HepG2 (cell line): ENCODE measurements around the gene PYGB. TPM values are rescaled to one million over a fixed set of nuclear protein-coding genes. Genes with fewer than 3 reads are reported as not detected.
A peak's percentile ranks its signal among the peaks of the same experiment; 100 is the strongest.

Experiments
- AHR ChIP-seq: IDR thresholded peaks from 2 replicates; pipeline ENCODE4 v1.6.1; 2018; ENCODE audit warnings: missing genetic modification reagents, missing compliant biosample characterization
- ETV6 ChIP-seq: sonication (generic); formaldehyde crosslinking; conservative IDR thresholded peaks from 2 replicates; pipeline ENCODE4 v1.4.0; 2020; ENCODE audit warnings: missing genetic modification reagents
- FUBP1 ChIP-seq: sonication (generic); formaldehyde crosslinking; IDR thresholded peaks from 2 replicates; pipeline ENCODE4 v1.5.1; 2020; ENCODE audit warnings: missing genetic modification reagents, mild to moderate bottlenecking, borderline replicate concordance
- HES4 ChIP-seq: sonication (generic); formaldehyde crosslinking; IDR thresholded peaks from 2 replicates; pipeline ENCODE4 v1.9.0; 2021; ENCODE audit warnings: mild to moderate bottlenecking, missing genetic modification reagents, borderline replicate concordance
- KDM5B ChIP-seq: sonication (generic); formaldehyde crosslinking; IDR thresholded peaks from 2 replicates; pipeline ENCODE4 v1.4.0; 2020; ENCODE audit warnings: missing genetic modification reagents, mild to moderate bottlenecking, borderline replicate concordance
- NFKBIZ ChIP-seq: IDR thresholded peaks from 2 replicates; pipeline ENCODE4 v1.6.1; 2018; ENCODE audit warnings: missing genetic modification reagents, missing compliant biosample characterization
- PLRG1 ChIP-seq: fragments of 450-650 bp; conservative IDR thresholded peaks from 2 replicates; pipeline ENCODE4 v1.6.1; 2016
- TCF12 ChIP-seq, 2 experiments: fragments of 450-650 bp in 1 of 2; sonication (generic) in 1 of 2; formaldehyde crosslinking in 1 of 2; IDR thresholded peaks; 2 replicates each; pipeline versions ENCODE4 v1.6.1 to v1.8.0; 2017 to 2022; ENCODE audit warnings: antibody characterized with exemption in 1 of 2, mild to moderate bottlenecking in 1 of 2, missing genetic modification reagents in 1 of 2, moderate library complexity in 1 of 2
- ZBED4 ChIP-seq: sonication (generic); formaldehyde crosslinking; IDR thresholded peaks from 2 replicates; pipeline ENCODE4 v1.4.0; 2020; ENCODE audit warnings: missing genetic modification reagents, borderline replicate concordance
- ZBTB1 ChIP-seq: sonication (generic); formaldehyde crosslinking; IDR thresholded peaks from 2 replicates; pipeline ENCODE4 v1.4.0; 2020; ENCODE audit warnings: missing genetic modification reagents, borderline replicate concordance
- ZC3H13 ChIP-seq: sonication (generic); formaldehyde crosslinking; IDR thresholded peaks from 2 replicates; pipeline ENCODE4 v1.8.1; 2023; ENCODE audit warnings: mild to moderate bottlenecking, missing genetic modification reagents, moderate library complexity
- ZNF430 ChIP-seq: sonication (generic); formaldehyde crosslinking; IDR thresholded peaks from 2 replicates; pipeline ENCODE4 v1.9.0; 2021; ENCODE audit warnings: mild to moderate bottlenecking, missing genetic modification reagents
- ZNF530 ChIP-seq: sonication (generic); formaldehyde crosslinking; IDR thresholded peaks from 2 replicates; pipeline ENCODE4 v1.5.0; 2020; ENCODE audit warnings: low read depth, mild to moderate bottlenecking, missing genetic modification reagents
- ZNF547 ChIP-seq: sonication (generic); formaldehyde crosslinking; IDR thresholded peaks from 2 replicates; pipeline ENCODE4 v1.5.1; 2020; ENCODE audit warnings: mild to moderate bottlenecking, missing genetic modification reagents
- ZNF615 ChIP-seq: sonication (generic); formaldehyde crosslinking; IDR thresholded peaks from 2 replicates; pipeline ENCODE4 v1.5.0; 2020; ENCODE audit warnings: mild to moderate bottlenecking, missing genetic modification reagents, borderline replicate concordance
- ZNF790 ChIP-seq: sonication (generic); formaldehyde crosslinking; IDR thresholded peaks from 2 replicates; pipeline ENCODE4 v1.8.0; 2022; ENCODE audit warnings: missing genetic modification reagents, mild to moderate bottlenecking, borderline replicate concordance
- ZNF83 ChIP-seq: sonication (generic); formaldehyde crosslinking; IDR thresholded peaks from 2 replicates; pipeline ENCODE4 v1.4.0; 2020; ENCODE audit warnings: missing genetic modification reagents, mild to moderate bottlenecking, borderline replicate concordance
- ZSCAN21 ChIP-seq: sonication (generic); formaldehyde crosslinking; IDR thresholded peaks from 2 replicates; pipeline ENCODE4 v1.8.0; 2022; ENCODE audit warnings: mild to moderate bottlenecking, missing genetic modification reagents, moderate library complexity, borderline replicate concordance
- polyA plus RNA-seq, 8 experiments: library from polyadenylated mRNA; depleted of rRNA in 3 of 8; stranded (reverse) in 7 of 8; unstranded in 1 of 8; fragments of >200 nt; fragmentation: Illumina TruSeq in 4 of 8; extraction: Trizol in 4 of 8; gene quantifications; 2 replicates each; pipeline versions ENCODE4 v1.2.1 to v1.2.3, GENCODE V29; 2011 to 2016; ENCODE audit warnings: low read depth in 4 of 8, missing spikeins in 1 of 8, mixed read lengths in 1 of 8; ENCODE audit not compliant: insufficient read depth in 1 of 8
- total RNA-seq, 5 experiments: library from RNA; depleted of rRNA; stranded (reverse); fragments of >200 nt; fragmentation: Illumina TruSeq; extraction: Trizol; gene quantifications; 2 replicates each; pipeline ENCODE4 v1.2.3, GENCODE V29; 2016; ENCODE audit warnings: low read depth in 1 of 5
- TF ChIP-seq, protein P1 (sequence below): sonication (generic); formaldehyde crosslinking; IDR thresholded peaks from 2 replicates; pipeline ENCODE4 v1.4.0; 2020; ENCODE audit warnings: missing genetic modification reagents, borderline replicate concordance

Gene PYGB
- total and polyA plus RNA-seq, 2 of the 13 experiments (the other 11 are each of a cell fraction or from before 2014, with no cell fraction given), result 24.2 to 86.3 TPM

DNA sequence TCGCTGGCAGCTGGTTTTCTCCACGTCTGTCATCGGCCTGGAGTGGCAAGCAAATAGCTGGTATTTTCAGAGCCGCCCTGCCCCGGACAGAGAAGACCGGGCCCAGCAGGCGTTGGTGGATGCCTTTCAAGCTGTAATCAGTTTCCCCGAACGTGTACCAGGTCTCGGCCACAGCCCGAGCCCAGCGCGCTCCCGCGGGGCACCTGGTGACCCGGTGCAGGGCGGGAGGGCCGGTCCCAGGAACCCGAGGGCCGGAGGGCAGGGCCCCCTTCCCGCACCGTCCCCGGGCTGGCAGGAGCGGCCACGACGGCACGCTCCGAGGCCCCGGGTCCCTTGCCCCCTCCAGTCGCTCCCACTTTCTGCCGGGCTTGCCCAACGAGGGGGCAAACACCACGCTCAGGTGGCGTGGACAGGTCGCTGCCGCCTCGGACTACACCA is 348 bp upstream of the PYGB start (continued):
- TF ChIP-seq ZNF430 (CRISPR knock-in tag) (peak; percentile 96), AHR (CRISPR knock-in tag) (no peak; the same call in 1 of the 2 replicates), HES4 (CRISPR knock-in tag) (0 out of 2 replicates have a peak, but pooled peaks have one; percentile 43), ZNF530 (CRISPR knock-in tag) (0 out of 2 replicates have a peak, but pooled peaks have one; percentile 36), ZBTB1 (CRISPR knock-in tag) (no peak), ZBED4 (peak; percentile 69), NFKBIZ (CRISPR knock-in tag) (0 out of 2 replicates have a peak, but pooled peaks have one; percentile 2), ZNF547 (peak; percentile 77), ZNF83 (CRISPR knock-in tag) (no peak), ETV6 (CRISPR knock-in tag) (0 out of 2 replicates have a peak, but pooled peaks have one; percentile 19), FUBP1 (CRISPR knock-in tag) (no peak; the same call in 1 of the 2 replicates), TCF12 (IDR thresholded peaks at IDR 0.05) (no peak), TCF12 (CRISPR knock-in tag; IDR thresholded peaks at IDR 0.05) (peak; percentile 15; the same call in 1 of the 2 replicates), KDM5B (CRISPR knock-in tag) (peak; percentile 96; the same call in 1 of the 2 replicates), ZSCAN21 (CRISPR knock-in tag) (peak; percentile 13; the same call in 1 of the 2 replicates), PLRG1 (no peak), ZNF790 (CRISPR knock-in tag) (no peak; the same call in 1 of the 2 replicates), ZNF615 (CRISPR knock-in tag) (0 out of 2 replicates have a peak, but pooled peaks have one; percentile 35), ZC3H13 (CRISPR knock-in tag) (no peak; the same call in 1 of the 2 replicates)
- TF ChIP-seq, protein P1, sequence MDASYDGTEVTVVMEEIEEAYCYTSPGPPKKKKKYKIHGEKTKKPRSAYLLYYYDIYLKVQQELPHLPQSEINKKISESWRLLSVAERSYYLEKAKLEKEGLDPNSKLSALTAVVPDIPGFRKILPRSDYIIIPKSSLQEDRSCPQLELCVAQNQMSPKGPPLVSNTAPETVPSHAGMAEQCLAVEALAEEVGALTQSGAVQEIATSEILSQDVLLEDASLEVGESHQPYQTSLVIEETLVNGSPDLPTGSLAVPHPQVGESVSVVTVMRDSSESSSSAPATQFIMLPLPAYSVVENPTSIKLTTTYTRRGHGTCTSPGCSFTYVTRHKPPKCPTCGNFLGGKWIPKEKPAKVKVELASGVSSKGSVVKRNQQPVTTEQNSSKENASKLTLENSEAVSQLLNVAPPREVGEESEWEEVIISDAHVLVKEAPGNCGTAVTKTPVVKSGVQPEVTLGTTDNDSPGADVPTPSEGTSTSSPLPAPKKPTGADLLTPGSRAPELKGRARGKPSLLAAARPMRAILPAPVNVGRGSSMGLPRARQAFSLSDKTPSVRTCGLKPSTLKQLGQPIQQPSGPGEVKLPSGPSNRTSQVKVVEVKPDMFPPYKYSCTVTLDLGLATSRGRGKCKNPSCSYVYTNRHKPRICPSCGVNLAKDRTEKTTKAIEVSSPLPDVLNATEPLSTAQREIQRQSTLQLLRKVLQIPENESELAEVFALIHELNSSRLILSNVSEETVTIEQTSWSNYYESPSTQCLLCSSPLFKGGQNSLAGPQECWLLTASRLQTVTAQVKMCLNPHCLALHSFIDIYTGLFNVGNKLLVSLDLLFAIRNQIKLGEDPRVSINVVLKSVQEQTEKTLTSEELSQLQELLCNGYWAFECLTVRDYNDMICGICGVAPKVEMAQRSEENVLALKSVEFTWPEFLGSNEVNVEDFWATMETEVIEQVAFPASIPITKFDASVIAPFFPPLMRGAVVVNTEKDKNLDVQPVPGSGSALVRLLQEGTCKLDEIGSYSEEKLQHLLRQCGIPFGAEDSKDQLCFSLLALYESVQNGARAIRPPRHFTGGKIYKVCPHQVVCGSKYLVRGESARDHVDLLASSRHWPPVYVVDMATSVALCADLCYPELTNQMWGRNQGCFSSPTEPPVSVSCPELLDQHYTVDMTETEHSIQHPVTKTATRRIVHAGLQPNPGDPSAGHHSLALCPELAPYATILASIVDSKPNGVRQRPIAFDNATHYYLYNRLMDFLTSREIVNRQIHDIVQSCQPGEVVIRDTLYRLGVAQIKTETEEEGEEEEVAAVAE (CRISPR knock-in tag), result no peak
